CD4-positive, alpha-beta memory T cell (primary cell): ENCODE measurements around the gene OR51T1. TPM values are rescaled to one million over a fixed set of nuclear protein-coding genes. Genes with fewer than 3 reads are reported as not detected.

Source experiments
- CTCF ChIA-PET: fragments of 350-600 bp; sonication (Branson Sonifier 250); formaldehyde crosslinking; loops from one replicate; lab custom pipeline; 2021; ENCODE audit warnings: inconsistent platforms; ENCODE audit not compliant: partially characterized antibody; lab: Charles Lee
- POLR2A ChIA-PET: fragments of 350-600 bp; sonication (Branson Sonifier 250); formaldehyde crosslinking; loops from one replicate; lab custom pipeline; 2021; ENCODE audit not compliant: partially characterized antibody; lab: Charles Lee
- DNase-seq, 5 donors: peaks; one replicate each; pipeline versions ENCODE4 v3.0.0 to v3.0.0-alpha.2; 2020 to 2022; ENCODE audit warnings: mixed read lengths in 1 of 5
- H3K27ac ChIP-seq: one replicate; pipeline ENCODE4 v1.7.0; 2013; ENCODE audit warnings: low read depth, low read length
- H3K27me3 ChIP-seq: 2 replicates; pipeline ENCODE4 v1.7.0; 2013; ENCODE audit warnings: mild to moderate bottlenecking, low read length, moderate library complexity; ENCODE audit not compliant: insufficient read depth
- H3K36me3 ChIP-seq: 2 replicates; pipeline ENCODE4 v1.7.0; 2013; ENCODE audit warnings: mild to moderate bottlenecking, low read length, moderate library complexity; ENCODE audit not compliant: insufficient read depth
- H3K4me1 ChIP-seq: 2 replicates; pipeline ENCODE4 v1.7.0; 2013; ENCODE audit warnings: mild to moderate bottlenecking, low read length, moderate library complexity; ENCODE audit not compliant: insufficient read depth
- H3K4me3 ChIP-seq, 2 donors: one replicate each; pipeline ENCODE4 v1.7.0; 2013; ENCODE audit warnings: low read length in 2 of 2, mild to moderate bottlenecking in 1 of 2
- H3K9me3 ChIP-seq, 2 donors: one replicate each; pipeline ENCODE4 v1.7.0; 2013; ENCODE audit warnings: low read length in 2 of 2, control low read depth in 1 of 2; ENCODE audit not compliant: control insufficient read depth in 1 of 2
- H3K27ac Mint-ChIP-seq, 7 donors: one replicate each; pipeline ENCODE4 v1.8.0; 2020 to 2021; ENCODE audit warnings: mixed read lengths in 7 of 7, mild to moderate bottlenecking in 6 of 7, inconsistent platforms in 3 of 7, moderate library complexity in 3 of 7
- H3K27me3 Mint-ChIP-seq, 2 donors: one replicate each; pipeline ENCODE4 v1.8.0; 2020 to 2021; ENCODE audit warnings: mixed read lengths in 2 of 2
- H3K36me3 Mint-ChIP-seq, 2 donors: one replicate each; pipeline ENCODE4 v1.8.0; 2020 to 2021; ENCODE audit warnings: mixed read lengths in 2 of 2, inconsistent platforms in 1 of 2, mild to moderate bottlenecking in 1 of 2
- H3K4me1 Mint-ChIP-seq, 4 donors: one replicate each; pipeline ENCODE4 v1.8.0; 2020 to 2021; ENCODE audit warnings: mixed read lengths in 4 of 4, mild to moderate bottlenecking in 1 of 4
- H3K4me3 Mint-ChIP-seq, 8 donors: one replicate each; pipeline ENCODE4 v1.8.0; 2020 to 2021; ENCODE audit warnings: mixed read lengths in 8 of 8, mild to moderate bottlenecking in 7 of 8, moderate library complexity in 6 of 8, inconsistent platforms in 3 of 8
- H3K9me3 Mint-ChIP-seq, 8 donors: one replicate each; pipeline ENCODE4 v1.8.0; 2020 to 2021; ENCODE audit warnings: mixed read lengths in 8 of 8, mild to moderate bottlenecking in 5 of 8, inconsistent platforms in 3 of 8, moderate library complexity in 1 of 8
- intact Hi-C: fragments of 100-400 bp; cut with micrococcal nuclease; formaldehyde crosslinking; loops from one replicate; pipeline ENCODE4 v1.15.1; 2023
- polyA plus RNA-seq, 2 donors: library from polyadenylated mRNA; unstranded; fragments of 300-500 nt; fragmentation: Illumina TruSeq; gene quantifications; one replicate each; pipeline ENCODE4 v1.2.3, GENCODE V29; 2021
- total RNA-seq, 2 experiments: library from RNA; stranded (reverse); gene quantifications; one replicate each; pipeline ENCODE4 v1.2.3, GENCODE V29; 2021

Gene OR51T1
- total and polyA plus RNA-seq, 4 experiments from 2014 or later: not detected

- no peaks in the 10 kb centered on the region for H3K36me3 ChIP-seq
- no peaks in the 10 kb centered on the region for H3K4me1 Mint-ChIP-seq
Measured at GRCh38 chr11:4926608-4927007, 44.9 kb downstream of the OR51T1 start.

More at GRCh38 chr11:4926608-4927007, 44.9 kb downstream of the OR51T1 start:
- H3K9me3 Mint-ChIP-seq: peaks cover 0 to 4% (median 0%) of the 10 kb centered on the region in 8 donors
- H3K27ac ChIP-seq: no peak overlapping the region
- CTCF ChIA-PET: no interaction called here
- H3K27me3 Mint-ChIP-seq: peaks cover 0 to 5% of the 10 kb centered on the region in 2 donors
- DNase-seq: no peak
- no peaks in the 10 kb centered on the region for H3K9me3 ChIP-seq
- H3K4me3 ChIP-seq: no peak overlapping the region
- POLR2A ChIA-PET: interaction anchor here (0.6 kb wide), 1 partner anchor 36 kb away, joined by 4 read pairs; no protein-coding TSS in a partner anchor
- H3K36me3 Mint-ChIP-seq: no peaks in the 10 kb centered on the region
- H3K27ac Mint-ChIP-seq: no peak overlapping the region
- H3K4me1 ChIP-seq: no peaks in the 10 kb centered on the region
- no peaks in the 10 kb centered on the region for H3K27me3 ChIP-seq
- intact Hi-C loops: no loop called here
- H3K4me3 Mint-ChIP-seq: no peak overlapping the region

Other genes with a start within 250 kb of the OR51T1 start
- not detected for gene OR51D1, start 244.4 kb upstream of the OR51T1 start, total RNA-seq
- gene OR51D1, start 244.4 kb upstream of the OR51T1 start, polyA plus RNA-seq: not detected
- not detected for gene OR51E1, start 237.9 kb upstream of the OR51T1 start, total RNA-seq
- not detected for gene OR51E1, start 237.9 kb upstream of the OR51T1 start, polyA plus RNA-seq
- not detected for gene OR51E2, start 184.0 kb upstream of the OR51T1 start, total RNA-seq
- not detected for gene OR51E2, start 184.0 kb upstream of the OR51T1 start, polyA plus RNA-seq
- gene MMP26, start 177.1 kb upstream of the OR51T1 start, total RNA-seq: not detected
- gene MMP26, start 177.1 kb upstream of the OR51T1 start, polyA plus RNA-seq: not detected
- gene OR51F1, start 112.0 kb upstream of the OR51T1 start, total RNA-seq: not detected
- not detected for gene OR51F1, start 112.0 kb upstream of the OR51T1 start, polyA plus RNA-seq
- not detected for gene OR52R1, start 77.5 kb upstream of the OR51T1 start, total RNA-seq
- not detected for gene OR52R1, start 77.5 kb upstream of the OR51T1 start, polyA plus RNA-seq
- not detected for gene OR51F2, start 60.6 kb upstream of the OR51T1 start, total RNA-seq
- gene OR51F2, start 60.6 kb upstream of the OR51T1 start, polyA plus RNA-seq: not detected
- gene OR51S1, start 32.7 kb upstream of the OR51T1 start, total RNA-seq: not detected
- not detected for gene OR51S1, start 32.7 kb upstream of the OR51T1 start, polyA plus RNA-seq
- gene OR51A7, start 21.9 kb downstream of the OR51T1 start, total RNA-seq: not detected
- gene OR51A7, start 21.9 kb downstream of the OR51T1 start, polyA plus RNA-seq: not detected
- gene OR51G2, start 37.5 kb downstream of the OR51T1 start, total RNA-seq: not detected
- not detected for gene OR51G2, start 37.5 kb downstream of the OR51T1 start, polyA plus RNA-seq
- gene OR51G1, start 42.4 kb downstream of the OR51T1 start, total RNA-seq: not detected
- gene OR51G1, start 42.4 kb downstream of the OR51T1 start, polyA plus RNA-seq: not detected
- gene OR51A4, start 65.7 kb downstream of the OR51T1 start, total RNA-seq: not detected
- not detected for gene OR51A4, start 65.7 kb downstream of the OR51T1 start, polyA plus RNA-seq
- gene OR51A2, start 73.8 kb downstream of the OR51T1 start, total RNA-seq: not detected
- gene OR51A2, start 73.8 kb downstream of the OR51T1 start, polyA plus RNA-seq: not detected
- gene OR51L1, start 113.0 kb downstream of the OR51T1 start, total RNA-seq: not detected
- not detected for gene OR51L1, start 113.0 kb downstream of the OR51T1 start, polyA plus RNA-seq
- not detected for gene OR52J3, start 164.6 kb downstream of the OR51T1 start, total RNA-seq
- gene OR52J3, start 164.6 kb downstream of the OR51T1 start, polyA plus RNA-seq: not detected
- gene OR52E2, start 177.7 kb downstream of the OR51T1 start, total RNA-seq: not detected
- not detected for gene OR52E2, start 177.7 kb downstream of the OR51T1 start, polyA plus RNA-seq
- gene OR52E1, start 187.7 kb downstream of the OR51T1 start, total RNA-seq: not detected
- gene OR52E1, start 187.7 kb downstream of the OR51T1 start, polyA plus RNA-seq: not detected